Activated CD4-positive, alpha-beta T cell treated with anti-CD3 and anti-CD28 coated beads, Interleukin-2, Interleukin-6, amounts not matched to agents 100 ng/mL and 50 ng/mL, durations not matched to agents 16 hours and 8 hours (primary cell): ENCODE data around the gene SYT8.
A peak's percentile ranks its signal among the peaks of the same experiment; 100 is the strongest.

ENCODE experiments used
- DNase-seq: peaks from one replicate; pipeline ENCODE4 v3.0.0-alpha.2; 2020

The SYT8 gene

DNA sequence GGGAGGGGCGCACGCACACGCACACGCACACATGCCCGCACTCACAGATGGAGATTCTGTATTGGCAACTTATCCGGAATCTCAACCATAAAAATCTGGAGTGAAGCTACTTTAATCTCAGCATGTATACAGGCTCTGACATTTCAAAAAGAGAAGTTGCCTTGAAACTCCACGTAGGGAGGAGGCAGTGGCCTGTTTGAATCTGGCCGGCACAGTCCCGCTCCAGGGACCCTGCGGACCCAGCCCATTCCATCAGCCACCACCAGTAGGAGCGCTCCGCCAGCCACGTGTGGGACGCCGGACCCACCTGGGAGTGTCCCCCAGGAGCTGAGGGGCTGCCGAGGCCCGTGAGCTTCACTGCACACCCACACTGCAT is 1.9 kb upstream of the SYT8 start:
- no peak for DNase-seq

DNA sequence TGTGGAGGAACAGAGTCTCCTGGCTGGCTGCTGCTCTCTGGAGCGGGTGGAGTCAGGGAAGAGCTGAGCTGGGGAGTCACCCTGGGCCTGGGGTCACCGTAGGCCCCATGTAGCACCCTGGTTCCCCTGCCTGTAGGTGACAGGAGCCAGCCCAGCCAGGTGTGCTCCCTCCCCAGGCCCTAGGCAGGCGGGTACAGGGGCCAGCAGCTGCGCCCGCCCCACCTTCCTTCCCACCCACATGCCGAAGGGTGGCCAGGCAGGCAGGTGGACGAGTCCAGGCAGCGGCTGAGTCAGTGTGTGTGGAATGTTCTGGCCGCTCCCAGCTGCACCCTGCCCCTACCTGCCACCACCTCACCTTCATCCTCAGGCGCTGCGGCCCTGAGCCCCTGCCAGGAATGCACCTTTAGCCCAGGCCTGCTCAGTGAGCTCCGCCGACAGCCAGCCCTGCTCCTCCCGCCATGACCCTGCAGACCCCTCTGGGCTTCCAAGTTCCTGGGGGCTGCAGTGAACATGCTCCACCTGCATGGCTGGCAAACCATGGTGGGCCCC is 654 bp upstream of the SYT8 start:
- no peak for DNase-seq

DNA sequence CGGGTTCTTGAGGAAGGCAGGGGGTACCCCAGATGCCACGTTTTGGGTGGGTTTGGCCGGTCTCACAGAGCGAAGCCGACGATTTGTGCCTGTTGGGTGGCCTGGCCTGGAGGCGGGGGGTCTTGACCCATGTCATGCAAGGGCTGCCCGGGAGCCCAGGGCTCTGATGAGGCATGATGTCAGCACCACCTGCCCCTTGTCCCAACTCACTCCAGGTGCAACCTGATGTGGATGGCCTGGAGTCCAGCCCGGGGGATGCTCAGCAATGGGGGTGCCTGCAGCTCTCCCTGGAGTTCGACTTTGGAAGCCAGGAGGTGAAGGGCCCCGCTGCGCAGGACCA is 851 bp downstream of the SYT8 start:
- no peak for DNase-seq

DNA sequence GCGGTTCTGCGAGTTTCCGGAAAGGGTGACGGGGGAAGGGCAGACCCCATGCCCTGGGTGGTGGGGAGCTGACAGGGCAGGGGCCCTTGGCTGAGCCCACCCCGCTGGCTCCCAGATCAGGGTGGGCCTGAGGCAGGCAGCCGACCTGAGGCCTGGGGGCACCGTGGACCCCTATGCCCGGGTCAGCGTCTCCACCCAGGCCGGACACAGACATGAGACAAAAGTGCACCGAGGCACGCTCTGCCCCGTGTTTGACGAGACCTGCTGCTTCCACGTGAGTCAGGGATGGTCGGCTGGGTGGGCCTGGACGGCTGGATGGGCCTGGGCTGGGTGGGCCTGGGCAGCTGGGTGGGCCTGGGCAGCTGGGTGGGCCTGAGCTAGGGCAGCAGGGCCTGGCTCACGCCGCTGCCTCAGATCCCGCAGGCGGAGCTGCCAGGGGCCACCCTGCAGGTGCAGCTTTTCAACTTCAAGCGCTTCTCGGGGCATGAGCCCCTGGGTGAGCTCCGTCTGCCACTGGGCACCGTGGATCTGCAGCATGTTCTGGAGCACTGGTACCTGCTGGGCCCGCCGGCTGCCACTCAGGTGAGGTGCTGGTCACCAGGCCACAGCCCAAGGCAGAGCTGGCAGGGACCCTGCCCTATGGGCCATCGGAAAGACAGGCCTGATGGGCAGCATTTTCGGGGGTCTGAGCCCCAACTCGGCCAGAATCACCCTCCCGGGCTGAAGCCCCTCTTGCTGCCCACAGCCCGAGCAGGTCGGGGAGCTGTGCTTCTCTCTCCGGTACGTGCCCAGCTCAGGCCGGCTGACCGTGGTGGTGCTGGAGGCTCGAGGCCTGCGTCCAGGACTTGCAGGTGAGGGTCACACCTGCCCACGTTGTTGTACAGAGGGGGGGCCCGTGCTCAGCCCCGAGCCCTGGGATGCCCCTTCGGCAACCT is 1.5 kb downstream of the SYT8 start:
- no peak for DNase-seq

DNA sequence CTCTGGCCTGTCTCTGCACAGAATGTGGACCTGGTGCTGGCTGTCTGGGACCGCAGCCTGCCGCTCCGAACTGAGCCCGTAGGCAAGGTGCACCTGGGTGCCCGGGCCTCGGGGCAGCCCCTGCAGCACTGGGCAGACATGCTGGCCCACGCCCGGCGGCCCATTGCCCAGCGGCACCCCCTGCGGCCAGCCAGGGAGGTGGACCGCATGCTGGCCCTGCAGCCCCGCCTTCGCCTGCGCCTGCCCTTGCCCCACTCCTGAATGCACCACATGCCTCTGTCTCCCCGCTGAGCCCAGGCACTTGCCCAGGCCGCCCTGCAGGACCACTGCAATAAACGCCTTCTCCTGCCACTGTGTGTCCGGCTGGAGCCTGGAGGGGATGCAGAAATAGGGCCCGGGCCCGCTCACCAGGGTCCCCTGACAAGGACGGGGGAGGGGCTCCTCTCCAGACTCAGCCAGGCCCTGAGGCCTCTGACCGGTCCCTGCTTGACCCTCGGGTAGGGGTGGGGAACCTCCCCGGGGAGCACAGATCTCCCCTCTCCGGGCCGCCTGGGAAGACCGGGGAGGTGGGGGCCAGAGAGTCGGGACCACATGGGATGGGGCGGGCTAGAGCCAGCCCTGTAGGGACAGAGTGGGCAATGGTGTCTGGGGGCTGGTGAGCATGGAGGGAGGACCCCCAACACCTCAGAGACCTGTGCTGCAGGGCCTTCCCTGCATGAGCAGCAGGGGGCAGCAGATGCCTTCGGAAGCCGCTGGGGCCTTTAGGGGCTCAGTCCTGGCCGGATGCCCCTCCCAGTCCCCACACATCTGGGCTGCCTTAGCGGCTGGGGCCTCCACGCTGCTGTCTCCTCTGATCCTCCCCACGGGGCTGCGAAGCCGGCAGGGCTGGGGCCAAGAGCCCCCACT is 2.6 kb downstream of the SYT8 start:
- peak; percentile 85 for DNase-seq

DNA sequence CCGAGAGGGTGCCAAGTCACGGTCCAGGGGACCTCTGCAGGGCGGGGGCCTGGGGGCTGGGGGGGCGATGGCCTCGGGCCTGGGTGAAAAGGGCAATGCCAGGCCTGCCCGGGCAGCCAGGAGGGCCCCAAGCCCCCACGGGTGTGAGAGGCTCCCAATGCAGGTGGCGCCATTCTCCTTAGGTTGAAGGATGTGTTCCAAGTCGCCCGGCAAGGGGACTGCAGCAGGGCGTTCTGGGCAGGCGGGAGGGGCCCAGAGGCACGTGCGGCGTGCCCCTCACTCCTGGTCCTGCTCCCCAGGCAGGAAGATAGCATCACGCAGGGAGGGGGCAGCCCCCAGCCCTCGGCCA is 3.3 kb downstream of the SYT8 start:
- no peak for DNase-seq

DNA sequence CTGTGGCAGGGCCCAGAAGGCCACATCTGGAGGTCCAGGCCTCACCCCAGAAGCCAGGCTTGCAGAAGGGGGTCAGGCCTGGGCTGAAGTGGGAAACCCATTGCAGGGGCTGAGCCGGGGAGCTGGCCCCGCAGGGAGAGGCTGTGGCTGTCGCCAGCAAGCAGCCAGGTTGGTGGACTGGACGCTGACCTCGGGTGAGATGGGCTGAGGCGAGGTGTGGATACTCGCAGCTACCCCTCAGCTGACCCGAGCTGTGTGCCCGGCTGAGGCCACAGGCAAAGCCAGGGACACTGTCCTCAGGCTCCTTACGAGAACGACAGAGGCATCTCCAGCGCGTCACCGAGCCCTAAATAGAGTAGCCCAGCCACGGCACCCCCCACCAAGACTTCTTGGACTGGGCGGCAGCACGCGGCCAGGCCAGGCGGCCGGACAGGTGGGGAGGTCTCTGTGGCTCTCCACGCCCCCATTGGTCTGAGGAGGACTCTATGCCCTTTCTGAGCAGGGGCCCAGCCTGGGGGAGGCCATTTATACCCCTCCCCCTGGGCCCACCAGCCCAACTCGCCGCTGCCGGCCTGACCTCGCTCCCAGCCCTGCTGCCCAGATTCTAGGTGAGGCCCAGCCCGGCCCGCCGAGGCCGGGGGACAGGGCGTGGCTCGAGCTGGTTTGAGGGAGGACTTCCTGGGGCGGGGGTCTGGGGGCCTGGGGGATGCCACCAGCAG is 3.8 kb downstream of the SYT8 start, which contains the start of gene TNNI2:
TNNI2 (plus strand) TSS at position 556 of the 719 bp plus-strand sequence. CDS start 716 bp downstream, outside the sequence.
- DNase-seq: no peak

DNA sequence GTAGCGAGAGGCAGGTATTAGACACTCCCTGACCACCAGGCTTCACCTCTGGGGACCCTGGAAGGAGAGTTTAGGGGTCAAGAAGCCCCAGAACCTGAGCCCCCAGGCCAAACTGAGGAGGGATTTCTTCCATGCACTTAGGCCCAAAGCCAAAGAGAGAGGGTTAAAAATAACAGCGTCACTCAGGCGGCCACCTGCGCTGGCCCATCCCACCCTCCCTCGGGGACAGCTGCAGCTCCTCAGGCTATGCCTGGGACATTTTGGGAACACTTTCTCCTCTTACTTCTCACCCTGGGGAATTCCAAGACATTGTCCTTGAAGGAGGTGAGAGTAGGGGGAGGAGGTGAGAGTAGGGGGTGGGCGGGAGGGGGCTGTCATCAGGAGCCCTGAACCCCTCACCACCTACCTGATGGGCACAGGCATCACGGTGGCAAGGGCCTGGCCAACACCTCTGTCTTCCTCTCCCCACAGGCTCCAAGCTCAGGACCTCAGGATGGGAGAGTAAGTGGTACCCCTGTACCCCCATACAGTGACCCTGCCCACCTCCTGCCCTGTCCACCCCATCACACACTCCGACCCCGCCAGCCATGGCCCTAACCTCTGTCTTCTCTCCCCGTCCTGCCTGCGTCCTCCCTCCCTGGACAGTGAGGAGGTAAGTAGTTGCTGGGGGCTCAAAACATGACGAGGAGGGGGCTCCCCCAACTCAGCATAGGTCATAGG is 4.6 kb downstream of the SYT8 start:
- DNase-seq: no peak

DNA sequence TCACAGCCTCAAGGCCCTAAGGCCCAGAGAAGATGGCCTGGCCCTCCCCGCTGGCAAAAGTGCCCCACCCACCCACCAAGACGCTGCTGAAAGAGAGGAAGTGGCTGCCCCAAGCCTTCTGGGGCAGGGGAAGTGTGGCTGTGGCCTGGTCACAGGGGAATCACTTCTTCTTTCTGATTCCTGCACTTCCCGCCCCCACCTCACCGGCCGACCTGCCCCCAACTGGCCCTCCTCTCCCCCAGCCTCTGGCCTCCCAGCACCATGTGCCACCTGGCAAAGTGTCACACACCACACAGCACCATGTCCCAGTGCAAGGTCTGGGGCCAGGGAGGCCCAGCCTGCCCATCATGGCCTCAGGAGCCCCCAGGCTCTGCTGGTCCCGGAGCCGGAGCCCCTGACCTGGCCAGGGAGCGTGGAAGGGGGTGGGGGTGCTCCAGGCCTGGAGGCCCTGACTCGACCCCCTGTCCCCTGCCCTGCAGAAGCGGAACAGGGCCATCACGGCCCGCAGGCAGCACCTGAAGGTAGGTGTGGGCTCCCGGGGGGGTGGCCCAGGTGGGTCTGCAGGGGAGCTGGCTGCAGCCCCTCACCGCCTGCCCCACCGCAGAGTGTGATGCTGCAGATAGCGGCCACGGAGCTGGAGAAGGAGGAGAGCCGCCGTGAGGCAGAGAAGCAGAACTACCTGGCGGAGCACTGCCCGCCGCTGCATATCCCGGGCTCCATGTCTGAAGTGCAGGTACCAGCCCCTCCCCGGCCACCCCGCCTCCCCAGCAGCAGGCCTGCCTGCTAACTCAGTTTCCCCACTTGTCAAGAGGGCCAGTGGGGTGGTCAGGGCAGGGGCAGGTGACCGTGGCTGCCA is 5.4 kb downstream of the SYT8 start:
- no peak for DNase-seq

DNA sequence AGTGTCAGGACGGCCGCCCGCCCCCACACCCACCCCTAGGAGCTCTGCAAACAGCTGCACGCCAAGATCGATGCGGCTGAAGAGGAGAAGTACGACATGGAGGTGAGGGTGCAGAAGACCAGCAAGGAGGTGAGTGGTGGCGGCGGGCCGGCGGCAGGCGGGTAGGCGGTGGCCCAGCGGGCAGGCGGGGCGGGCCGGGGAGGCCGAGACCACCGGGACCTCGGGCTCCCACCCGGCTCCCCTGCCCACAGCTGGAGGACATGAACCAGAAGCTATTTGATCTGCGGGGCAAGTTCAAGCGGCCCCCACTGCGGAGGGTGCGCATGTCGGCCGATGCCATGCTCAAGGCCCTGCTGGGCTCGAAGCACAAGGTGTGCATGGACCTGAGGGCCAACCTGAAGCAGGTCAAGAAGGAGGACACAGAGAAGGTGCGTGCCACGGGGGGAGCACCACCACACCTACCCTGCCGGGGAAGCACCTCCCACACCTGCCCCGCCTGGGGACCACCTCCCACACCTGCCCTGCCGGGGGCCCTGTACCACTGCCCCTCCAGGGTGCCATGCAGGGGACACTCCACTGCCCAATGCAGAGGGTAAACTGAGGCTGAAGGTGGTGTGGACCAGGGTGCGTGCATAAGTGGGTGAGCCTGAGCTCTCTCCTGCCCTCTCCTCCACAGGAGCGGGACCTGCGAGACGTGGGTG is 6.1 kb downstream of the SYT8 start:
- DNase-seq: no peak

DNA sequence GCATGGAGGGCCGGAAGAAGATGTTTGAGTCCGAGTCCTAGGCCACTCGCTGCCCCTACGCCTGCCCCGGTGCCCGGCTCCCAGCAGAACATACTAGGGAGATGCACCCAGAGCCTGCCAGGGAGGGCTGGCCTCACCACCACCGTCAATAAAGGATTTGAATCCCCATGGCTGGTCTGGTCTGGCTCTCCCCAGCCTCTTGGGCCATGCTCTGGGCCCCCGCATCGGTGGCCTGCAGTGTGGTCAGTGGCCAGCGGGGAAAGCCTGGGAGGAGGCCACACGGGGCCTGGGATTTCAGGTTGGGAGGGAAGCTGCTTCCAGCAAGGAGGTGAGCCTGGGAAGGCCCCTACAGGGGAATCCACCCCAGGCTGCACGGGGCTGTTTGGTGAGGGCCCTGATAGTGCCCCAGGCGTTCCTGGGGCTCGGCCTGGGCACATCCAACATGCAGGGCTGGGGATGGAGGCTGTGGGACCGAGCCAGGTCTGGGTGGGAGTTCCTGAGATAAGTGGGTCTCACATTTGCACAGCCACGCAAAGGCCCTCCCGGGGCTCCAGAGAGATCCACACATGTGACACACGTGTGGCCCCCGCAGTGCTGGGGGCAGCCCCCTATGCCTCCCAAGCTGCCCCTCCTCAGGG is 6.8 kb downstream of the SYT8 start:
- no peak for DNase-seq

DNA sequence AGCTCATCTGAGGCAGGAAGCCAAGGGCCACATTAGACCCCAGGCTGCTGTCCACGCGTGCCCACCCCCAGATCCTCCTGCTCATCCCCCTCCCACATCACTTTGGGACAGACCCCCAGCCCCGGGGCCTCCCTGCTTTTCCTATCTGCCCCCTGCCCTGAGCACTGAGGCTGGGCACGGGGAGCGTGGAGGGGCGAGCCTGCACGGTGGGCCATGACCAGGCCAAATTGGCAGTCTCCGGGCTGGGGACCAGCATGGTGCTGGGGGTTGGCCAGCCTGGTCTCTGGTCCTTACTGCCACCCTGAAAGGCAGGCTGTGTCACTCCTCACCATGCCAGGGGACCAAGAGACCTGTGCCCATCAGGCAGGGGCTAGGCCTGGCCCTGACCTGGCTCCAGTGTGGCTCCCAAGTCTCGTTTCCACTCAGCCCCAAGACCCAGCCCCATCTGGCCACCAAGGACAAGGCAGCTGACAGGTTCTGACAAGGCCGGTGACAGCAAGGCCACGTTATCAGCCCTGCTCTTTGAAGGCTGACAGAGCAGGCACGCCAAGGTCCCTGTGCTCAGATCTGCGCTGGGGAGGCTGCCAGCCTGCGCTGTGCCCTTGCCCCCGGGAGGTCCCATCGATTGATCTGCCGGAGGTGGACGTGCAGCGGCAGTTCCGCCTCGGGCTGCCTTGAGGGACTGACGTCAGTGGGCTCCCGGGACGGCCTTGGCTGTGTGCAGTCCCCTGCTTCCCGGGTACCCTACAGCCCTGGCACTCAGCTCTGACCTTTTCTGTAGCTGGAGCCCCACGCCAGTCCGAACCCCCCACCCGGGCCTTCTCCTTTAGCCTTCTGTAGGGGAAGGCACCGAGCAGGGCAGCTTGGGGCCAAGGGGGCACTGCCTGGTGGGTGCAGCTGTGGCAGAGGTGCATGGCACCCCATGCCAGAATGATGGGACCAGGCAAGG is 7.6 kb downstream of the SYT8 start:
- DNase-seq: no peak

DNA sequence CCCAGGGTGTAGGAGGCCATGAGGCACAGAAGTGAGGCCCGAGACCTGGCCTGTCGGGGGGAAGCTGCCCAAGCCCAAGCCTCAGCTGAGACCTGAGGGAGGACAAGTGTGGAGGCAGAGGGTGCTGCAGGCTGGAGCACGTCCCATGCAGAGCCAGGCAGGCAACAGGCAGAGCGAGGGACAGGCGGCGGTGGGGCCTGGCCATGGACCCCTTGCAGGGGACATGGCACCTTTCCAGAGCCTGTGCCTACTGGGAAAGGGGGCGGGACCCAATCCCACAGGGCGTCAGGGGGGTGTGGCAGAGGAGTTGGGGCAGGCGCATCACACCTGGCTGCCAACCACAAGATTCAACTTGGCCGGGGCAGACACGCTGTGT is 8.3 kb downstream of the SYT8 start:
- no peak for DNase-seq

DNA sequence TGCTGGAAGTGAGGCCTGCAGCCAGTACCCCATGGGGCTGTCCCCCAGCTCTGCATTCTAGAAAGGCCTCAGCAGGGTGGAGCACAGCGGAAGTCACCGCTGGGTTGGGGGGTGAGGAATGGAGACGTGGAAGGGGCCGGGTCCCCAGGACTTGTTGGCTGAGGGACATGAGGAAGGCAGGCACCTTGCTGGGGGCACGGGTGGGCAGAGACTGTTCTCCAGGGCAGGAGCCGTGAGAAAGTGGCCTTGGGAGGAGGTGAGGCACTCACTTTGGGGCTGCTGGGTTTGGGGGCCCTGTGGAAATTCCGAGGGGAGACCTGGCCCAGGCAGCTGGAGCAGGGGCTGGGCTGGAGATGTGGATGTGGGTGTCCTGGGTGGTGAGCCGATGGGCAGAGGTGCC is 9.0 kb downstream of the SYT8 start:
- DNase-seq: no peak

DNA sequence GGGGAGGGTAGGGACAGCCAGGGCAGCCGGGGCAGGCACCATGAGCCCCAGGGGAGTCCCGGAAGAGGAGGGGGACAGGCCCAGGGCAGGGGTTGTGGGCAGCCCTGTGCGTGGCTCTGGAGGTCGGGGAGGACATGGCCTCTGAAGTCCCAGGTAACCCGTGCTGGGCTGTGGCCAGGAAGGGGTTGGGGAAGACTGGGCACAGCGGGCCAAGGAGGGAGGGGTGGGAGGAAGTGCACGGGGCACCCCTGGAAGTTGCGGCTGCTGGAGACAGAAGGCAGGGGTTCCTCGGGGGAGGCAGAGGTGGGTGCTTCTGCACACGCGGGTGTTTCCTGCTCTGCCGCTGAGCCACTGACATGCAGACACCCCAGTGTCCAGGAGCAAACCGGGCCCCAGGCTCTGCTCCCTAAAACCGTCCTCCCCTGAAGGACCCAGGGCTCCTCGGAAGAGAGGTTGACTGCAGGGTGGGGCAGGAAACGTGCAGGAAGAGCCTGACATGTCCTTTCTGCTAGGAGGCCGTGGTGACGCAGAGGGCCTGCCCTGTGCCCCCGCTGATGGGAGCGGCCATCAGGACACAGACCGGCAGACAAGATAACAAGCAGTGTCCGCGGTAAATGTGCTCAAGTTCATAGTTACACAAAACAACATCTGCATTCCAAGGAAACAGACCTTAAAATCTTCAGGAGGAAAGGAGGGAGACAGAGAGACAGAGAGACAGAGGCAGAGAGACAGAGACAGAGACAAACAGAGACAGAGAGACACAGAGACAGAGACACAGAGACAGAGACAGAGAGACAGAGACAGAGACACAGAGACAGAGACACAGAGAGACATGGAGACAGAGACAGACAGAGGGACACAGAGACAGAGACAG is 9.7 kb downstream of the SYT8 start:
- peak; percentile 30 for DNase-seq

DNA sequence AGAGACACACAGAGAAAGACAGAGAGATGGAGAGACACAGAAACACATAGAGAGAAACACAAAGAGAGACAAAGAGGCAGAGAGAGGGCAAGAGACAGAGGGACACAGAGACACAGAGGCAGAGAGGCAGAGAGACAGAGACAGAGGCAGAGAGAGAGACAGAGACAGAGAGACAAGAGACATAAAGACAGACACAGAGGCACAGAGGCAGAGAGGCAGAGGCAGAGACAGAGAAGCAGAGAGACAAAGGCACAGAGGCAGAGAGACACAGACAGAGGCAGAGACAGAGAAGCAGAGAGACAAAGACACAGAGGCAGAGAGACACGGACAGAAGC is 10.3 kb downstream of the SYT8 start:
- no peak for DNase-seq

DNA sequence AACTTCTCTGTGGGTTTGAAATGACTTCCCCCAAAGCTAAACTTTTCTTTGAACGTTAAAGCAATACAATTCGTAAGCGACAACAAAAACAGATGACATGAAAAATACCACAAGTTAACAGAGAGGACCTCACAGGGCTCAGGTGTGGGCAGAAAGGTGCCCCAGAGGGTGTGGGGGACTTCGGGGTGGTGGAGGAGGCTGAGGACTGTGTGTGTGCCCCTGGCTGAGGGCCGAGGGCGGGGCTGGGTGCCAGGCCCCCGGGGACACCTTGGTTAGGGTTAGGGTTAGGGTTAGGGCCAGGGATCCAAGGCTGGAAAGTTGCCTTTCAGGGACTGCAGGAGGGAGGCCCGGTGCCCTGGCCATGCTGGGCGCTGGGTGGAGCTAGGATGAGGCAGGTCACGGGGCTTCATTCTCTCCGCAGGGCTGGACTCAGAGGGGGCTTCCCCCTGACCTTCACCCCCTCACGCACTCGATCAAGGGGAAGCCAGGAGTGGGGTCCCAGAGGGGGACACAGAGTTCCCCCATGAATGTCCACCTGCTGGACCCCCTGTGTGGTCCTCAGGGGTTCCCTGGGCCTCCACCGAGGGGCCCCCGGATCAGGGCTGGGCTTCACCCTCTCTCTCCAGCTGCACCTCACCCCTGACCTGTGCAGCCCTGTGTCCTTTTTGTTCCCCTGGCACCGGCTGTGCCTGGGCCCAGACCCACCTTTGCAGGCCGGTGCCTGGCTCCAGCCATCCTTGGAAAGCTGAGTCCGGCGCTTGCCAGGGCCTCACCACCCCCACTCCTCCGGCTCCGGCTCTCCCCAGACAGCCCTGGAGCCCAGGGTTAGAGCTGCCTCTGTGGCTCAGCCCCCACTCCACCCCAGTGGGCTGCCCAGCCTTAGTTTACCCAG is 11.0 kb downstream of the SYT8 start:
- DNase-seq: no peak
